Hepatocyte (in vitro differentiated cells): ENCODE results near the gene FAM168B. TPM values are rescaled to one million over a fixed set of nuclear protein-coding genes. Genes with fewer than 3 reads are reported as not detected.

Source experiments
- DNase-seq: peaks from one replicate; pipeline ENCODE4 v3.0.0-alpha.2; 2016; ENCODE audit warnings: low spot score
- H2AFZ ChIP-seq: fragments of 200-600 bp; sonication (generic); 2 replicates; pipeline ENCODE4 v1.6.0; 2016; ENCODE audit warnings: antibody characterized with exemption, mild to moderate bottlenecking
- H3K27ac ChIP-seq: fragments of 200-600 bp; sonication (generic); 2 replicates; pipeline ENCODE4 v1.5.1; 2016; ENCODE audit warnings: mild to moderate bottlenecking
- H3K27me3 ChIP-seq: fragments of 200-600 bp; sonication (generic); 2 replicates; pipeline ENCODE4 v1.6.1; 2016
- H3K36me3 ChIP-seq: fragments of 200-600 bp; sonication (generic); replicated peaks from 2 replicates; pipeline ENCODE4 v1.5.1; 2016; ENCODE audit warnings: low read depth; ENCODE audit not compliant: insufficient read depth
- H3K4me1 ChIP-seq: fragments of 200-600 bp; sonication (generic); 2 replicates; pipeline ENCODE4 v1.5.1; 2016; ENCODE audit warnings: mild to moderate bottlenecking, moderate library complexity; ENCODE audit not compliant: insufficient read depth
- H3K4me2 ChIP-seq: fragments of 200-600 bp; sonication (generic); 2 replicates; pipeline ENCODE4 v1.6.0; 2016
- H3K4me3 ChIP-seq: fragments of 200-600 bp; sonication (generic); 2 replicates; pipeline ENCODE4 v1.5.1; 2016; ENCODE audit warnings: mild to moderate bottlenecking
- H3K79me2 ChIP-seq: fragments of 200-600 bp; sonication (generic); 2 replicates; pipeline ENCODE4 v1.6.0; 2017; ENCODE audit warnings: mild to moderate bottlenecking
- H3K9me2 ChIP-seq: fragments of 200-600 bp; sonication (generic); replicated peaks from 2 replicates; pipeline ENCODE4 v1.6.0; 2017; ENCODE audit warnings: mild to moderate bottlenecking; ENCODE audit not compliant: insufficient read depth
- H3K9me3 ChIP-seq: fragments of 200-600 bp; sonication (generic); 2 replicates; pipeline ENCODE4 v1.5.1; 2016; ENCODE audit warnings: low read depth, mild to moderate bottlenecking
- H4K20me1 ChIP-seq: fragments of 200-600 bp; sonication (generic); 2 replicates; pipeline ENCODE4 v1.6.0; 2016; ENCODE audit warnings: mild to moderate bottlenecking; ENCODE audit not compliant: insufficient read depth, poor library complexity, severe bottlenecking
- EZH2 ChIP-seq: fragments of 200-600 bp; sonication (generic); IDR thresholded peaks from 2 replicates; pipeline ENCODE4 v1.6.1; 2016; ENCODE audit warnings: antibody characterized with exemption, mild to moderate bottlenecking, borderline replicate concordance
- EZH2phosphoT487 ChIP-seq: fragments of 200-600 bp; sonication (generic); IDR thresholded peaks from one replicate; pipeline ENCODE4 v1.6.1; 2018; ENCODE audit warnings: antibody characterized with exemption, mild to moderate bottlenecking, low read depth, moderate library complexity; ENCODE audit not compliant: unreplicated experiment, severe bottlenecking
- WGBS: methylation state at CpG from one replicate; pipeline ENCODE4 v1.1.6; 2016; ENCODE audit warnings: low lambda C conversion rate; ENCODE audit errors: missing lambda C conversion rate; 5-methylcytosine and 5-hydroxymethylcytosine counted together
- polyA plus RNA-seq: library from polyadenylated mRNA; unstranded; fragments of >200 nt; fragmentation: Nextera tagmentation; extraction: Ambion mirVana; gene quantifications from 2 replicates; pipeline ENCODE4 v1.2.1, GENCODE V29; 2016
- total RNA-seq: library from RNA; depleted of rRNA; stranded (reverse); fragments of >200 nt; gene quantifications from 2 replicates; pipeline ENCODE4 v1.2.3, GENCODE V29; 2014
- TF ChIP-seq, protein P1 (sequence below): fragments of 200-600 bp; sonication (generic); IDR thresholded peaks from 2 replicates; pipeline ENCODE4 v1.5.1; 2016; ENCODE audit warnings: antibody characterized with exemption, mild to moderate bottlenecking; ENCODE audit not compliant: poor library complexity

FAM168B gene
- total and polyA plus RNA-seq, 2 experiments from 2014 or later = 40.0 to 123 TPM

DNA sequence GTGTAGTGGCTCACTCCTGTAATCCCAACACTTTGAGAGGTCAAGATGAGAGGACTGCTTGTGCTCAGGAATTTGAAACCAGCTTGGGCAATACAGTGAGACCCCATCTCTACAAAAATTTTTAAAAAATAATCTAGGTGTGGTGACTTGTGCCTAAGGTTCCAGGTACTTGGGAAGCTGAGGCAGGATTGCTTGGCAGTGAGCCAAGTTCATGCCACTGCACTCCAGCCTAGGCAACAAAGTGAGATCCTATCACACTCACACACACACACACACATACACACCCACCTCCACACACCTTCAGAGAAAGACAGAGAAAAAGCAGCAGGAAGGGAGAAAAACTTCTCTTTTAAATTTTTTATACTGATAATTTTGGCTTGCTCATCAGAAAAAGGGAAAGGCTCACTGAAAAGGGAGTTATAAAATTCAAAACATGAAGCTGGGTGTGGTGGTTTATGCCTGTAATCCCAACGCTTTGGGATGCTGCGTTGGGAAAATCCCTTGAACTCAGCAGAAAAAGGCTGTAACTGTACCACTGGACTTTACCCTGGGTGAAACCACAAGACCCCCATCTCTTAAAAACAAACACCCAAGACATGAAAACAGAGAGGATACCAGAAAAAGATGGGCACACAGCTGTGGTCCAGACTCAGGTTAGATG, 25.7 kb downstream of the FAM168B start:
- Histone ChIP-seq H3K27me3 (no peaks in the 10 kb centered on the region), H3K27ac (no peak overlapping the region), H3K4me3 (no peak overlapping the region), H4K20me1 (peaks cover 84% of the 10 kb centered on the region), H3K9me2 (no peaks in the 10 kb centered on the region), H3K36me3 (peaks cover 4% of the 10 kb centered on the region), H3K9me3 (no peaks in the 10 kb centered on the region), H2AFZ (no peak overlapping the region), H3K4me2 (no peak overlapping the region), H3K79me2 (peaks cover 100% of the 10 kb centered on the region), H3K4me1 (peaks cover 11% of the 10 kb centered on the region)
- 82% methylated on average over 2 of the region's 2 CpGs for WGBS
- no peak for DNase-seq
- TF ChIP-seq EZH2phosphoT487 (no peak), EZH2 (no peak)
- TF ChIP-seq, protein P1, sequence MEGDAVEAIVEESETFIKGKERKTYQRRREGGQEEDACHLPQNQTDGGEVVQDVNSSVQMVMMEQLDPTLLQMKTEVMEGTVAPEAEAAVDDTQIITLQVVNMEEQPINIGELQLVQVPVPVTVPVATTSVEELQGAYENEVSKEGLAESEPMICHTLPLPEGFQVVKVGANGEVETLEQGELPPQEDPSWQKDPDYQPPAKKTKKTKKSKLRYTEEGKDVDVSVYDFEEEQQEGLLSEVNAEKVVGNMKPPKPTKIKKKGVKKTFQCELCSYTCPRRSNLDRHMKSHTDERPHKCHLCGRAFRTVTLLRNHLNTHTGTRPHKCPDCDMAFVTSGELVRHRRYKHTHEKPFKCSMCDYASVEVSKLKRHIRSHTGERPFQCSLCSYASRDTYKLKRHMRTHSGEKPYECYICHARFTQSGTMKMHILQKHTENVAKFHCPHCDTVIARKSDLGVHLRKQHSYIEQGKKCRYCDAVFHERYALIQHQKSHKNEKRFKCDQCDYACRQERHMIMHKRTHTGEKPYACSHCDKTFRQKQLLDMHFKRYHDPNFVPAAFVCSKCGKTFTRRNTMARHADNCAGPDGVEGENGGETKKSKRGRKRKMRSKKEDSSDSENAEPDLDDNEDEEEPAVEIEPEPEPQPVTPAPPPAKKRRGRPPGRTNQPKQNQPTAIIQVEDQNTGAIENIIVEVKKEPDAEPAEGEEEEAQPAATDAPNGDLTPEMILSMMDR = no peak

- Histone ChIP-seq H3K4me2 (peak overlapping the region; percentile 59), H4K20me1 (peaks cover 91% of the 10 kb centered on the region), H3K27me3 (no peaks in the 10 kb centered on the region), H3K4me1 (peaks cover 11% of the 10 kb centered on the region), H3K79me2 (peaks cover 99% of the 10 kb centered on the region), H2AFZ (no peak overlapping the region), H3K9me3 (no peaks in the 10 kb centered on the region), H3K4me3 (no peak overlapping the region), H3K9me2 (no peaks in the 10 kb centered on the region), H3K36me3 (no peaks in the 10 kb centered on the region), H3K27ac (peak overlapping the region; percentile 27)
- TF ChIP-seq EZH2phosphoT487 (no peak), EZH2 (no peak)
- TF ChIP-seq, protein P1 = no peak
- no peak for DNase-seq
- WGBS = 57% methylated on average over 14 of the region's 14 CpGs
Measured at GRCh38 chr2:131064589-131065512, 28.4 kb downstream of the FAM168B start.

DNA sequence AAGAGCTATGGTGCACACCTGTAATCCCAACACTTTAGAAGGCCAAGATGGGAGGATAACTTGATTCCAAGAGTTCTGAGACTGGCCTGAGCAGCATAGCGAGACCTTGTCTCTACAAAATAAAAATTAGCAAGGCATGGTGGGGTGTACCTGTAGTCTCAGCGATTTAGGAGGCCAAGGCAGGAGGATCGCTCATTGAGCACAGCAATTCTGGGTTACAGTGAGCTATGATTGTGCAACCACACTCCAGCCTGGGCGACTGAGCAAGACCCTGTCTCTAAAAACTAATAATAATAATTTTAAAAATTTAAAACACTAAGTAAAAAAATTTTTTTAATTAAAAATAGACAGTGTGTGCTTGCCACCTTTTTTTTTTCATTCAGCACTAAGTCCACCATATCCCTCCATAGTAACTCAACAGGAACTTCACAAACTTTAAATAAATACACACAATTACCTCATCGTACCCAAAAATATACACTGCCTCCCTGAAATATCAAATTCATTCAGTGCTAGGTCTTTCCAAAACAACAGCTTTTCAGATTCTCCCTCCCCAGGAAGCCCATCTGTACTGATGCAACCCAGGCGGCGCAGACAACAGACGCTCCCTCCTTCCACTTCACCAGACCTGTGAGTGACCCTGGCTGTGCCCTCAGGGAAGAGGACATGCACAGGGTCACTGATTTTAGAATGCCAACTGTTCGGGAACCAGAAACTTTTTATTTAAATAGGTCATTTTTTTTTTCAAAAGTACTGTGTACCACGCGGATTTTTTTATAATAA, 29.6 kb downstream of the FAM168B start:
- Histone ChIP-seq H3K9me2 (no peaks in the 10 kb centered on the region), H3K36me3 (no peaks in the 10 kb centered on the region), H3K9me3 (no peaks in the 10 kb centered on the region), H3K27me3 (no peaks in the 10 kb centered on the region), H3K4me1 (peaks cover 11% of the 10 kb centered on the region), H2AFZ (no peak overlapping the region), H3K27ac (no peak overlapping the region), H3K4me3 (no peak overlapping the region), H3K4me2 (no peak overlapping the region), H4K20me1 (peaks cover 92% of the 10 kb centered on the region), H3K79me2 (peaks cover 99% of the 10 kb centered on the region)
- no peak for DNase-seq
- WGBS = 92% methylated on average over 11 of the region's 11 CpGs
- TF ChIP-seq EZH2phosphoT487 (no peak), EZH2 (no peak)
- TF ChIP-seq, protein P1 = no peak
